Gastrocnemius medialis (tissue), 4 donors: Measurements from ENCODE around the gene TTLL8.

ENCODE experiments used
- POLR2A ChIP-seq, 2 donors: fragments of 450-650 bp; IDR thresholded peaks; one replicate each; pipeline ENCODE4 v1.6.1; 2017; ENCODE audit warnings: antibody characterized with exemption in 2 of 2, mild to moderate bottlenecking in 2 of 2, moderate library complexity in 2 of 2
- TF ChIP-seq, protein P1 (sequence below), 5 experiments: fragments of 450-650 bp in 3 of 5; fragments of 200-600 bp in 2 of 5; sonication (generic) in 2 of 5; IDR thresholded peaks in 4 of 5; conservative IDR thresholded peaks in 1 of 5; 1 replicate in 4 of 5; 2 replicates in 1 of 5; pipeline ENCODE4 v1.5.1; 2016 to 2019; ENCODE audit warnings: antibody characterized with exemption in 5 of 5, mild to moderate bottlenecking in 3 of 5, moderate library complexity in 3 of 5

DNA sequence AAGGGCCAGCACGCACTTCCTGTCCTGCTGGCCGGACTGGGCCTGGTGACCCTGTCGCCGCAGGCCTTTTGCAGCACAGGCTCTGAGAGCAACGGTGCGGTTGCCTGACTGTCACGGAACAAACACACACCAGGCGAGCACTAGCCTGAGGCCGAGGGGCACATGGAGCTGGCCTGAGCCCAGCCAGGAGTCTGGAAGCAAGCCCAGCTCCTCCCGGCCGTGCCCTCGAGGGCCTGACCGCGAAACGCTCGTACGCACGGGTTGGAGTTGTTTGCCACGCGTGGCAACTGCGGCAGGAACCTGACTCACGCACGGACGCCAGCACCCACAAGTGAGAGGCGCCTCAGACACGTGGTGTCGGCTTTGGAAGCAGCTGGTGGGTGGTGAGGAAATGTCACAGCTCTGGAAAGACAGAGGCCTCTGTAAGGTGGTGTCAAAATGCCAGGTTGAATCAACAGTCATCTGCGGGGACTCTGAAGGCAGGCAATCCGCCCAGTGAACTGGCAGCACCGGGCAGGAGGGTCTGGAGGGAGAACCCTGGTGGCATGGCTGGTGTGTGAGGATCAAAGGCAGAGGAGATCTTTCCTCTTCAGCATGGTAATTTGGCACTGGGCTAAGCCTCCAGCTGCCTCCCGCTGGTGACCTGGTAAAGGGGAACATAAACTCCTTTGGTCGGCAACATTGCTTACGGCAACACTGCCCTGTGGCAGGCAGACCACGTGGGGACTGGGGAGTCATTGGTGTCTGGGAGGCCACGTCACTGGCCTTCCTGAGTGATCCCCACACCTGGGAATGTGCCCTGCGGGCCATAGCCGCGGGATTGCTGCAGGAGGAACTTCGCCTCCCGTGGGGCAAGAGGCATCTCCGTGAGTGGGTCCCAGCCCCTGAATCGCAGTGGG is 30.2 kb downstream of the TTLL8 start:
- TF ChIP-seq POLR2A (IDR thresholded peaks at IDR 0.05): no peak
- TF ChIP-seq, protein P1, sequence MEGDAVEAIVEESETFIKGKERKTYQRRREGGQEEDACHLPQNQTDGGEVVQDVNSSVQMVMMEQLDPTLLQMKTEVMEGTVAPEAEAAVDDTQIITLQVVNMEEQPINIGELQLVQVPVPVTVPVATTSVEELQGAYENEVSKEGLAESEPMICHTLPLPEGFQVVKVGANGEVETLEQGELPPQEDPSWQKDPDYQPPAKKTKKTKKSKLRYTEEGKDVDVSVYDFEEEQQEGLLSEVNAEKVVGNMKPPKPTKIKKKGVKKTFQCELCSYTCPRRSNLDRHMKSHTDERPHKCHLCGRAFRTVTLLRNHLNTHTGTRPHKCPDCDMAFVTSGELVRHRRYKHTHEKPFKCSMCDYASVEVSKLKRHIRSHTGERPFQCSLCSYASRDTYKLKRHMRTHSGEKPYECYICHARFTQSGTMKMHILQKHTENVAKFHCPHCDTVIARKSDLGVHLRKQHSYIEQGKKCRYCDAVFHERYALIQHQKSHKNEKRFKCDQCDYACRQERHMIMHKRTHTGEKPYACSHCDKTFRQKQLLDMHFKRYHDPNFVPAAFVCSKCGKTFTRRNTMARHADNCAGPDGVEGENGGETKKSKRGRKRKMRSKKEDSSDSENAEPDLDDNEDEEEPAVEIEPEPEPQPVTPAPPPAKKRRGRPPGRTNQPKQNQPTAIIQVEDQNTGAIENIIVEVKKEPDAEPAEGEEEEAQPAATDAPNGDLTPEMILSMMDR (IDR thresholded peaks at IDR 0.05 in 4 of 5, conservative IDR thresholded peaks at IDR 0.05 in 1 of 5): no peak
